GM10266 (cell line): ENCODE data around the gene PRDX4.

Experiments used
- DNase-seq: peaks from one replicate; pipeline ENCODE4 v3.0.0; 2012; ENCODE audit errors: extremely low spot score
- TF ChIP-seq, protein P1 (sequence below): IDR thresholded peaks from 2 replicates; pipeline ENCODE4 v1.5.1; 2012; ENCODE audit warnings: mild to moderate bottlenecking, low read depth; ENCODE audit not compliant: control insufficient read depth, insufficient read depth; ENCODE audit errors: missing control alignments

PRDX4 gene

DNA sequence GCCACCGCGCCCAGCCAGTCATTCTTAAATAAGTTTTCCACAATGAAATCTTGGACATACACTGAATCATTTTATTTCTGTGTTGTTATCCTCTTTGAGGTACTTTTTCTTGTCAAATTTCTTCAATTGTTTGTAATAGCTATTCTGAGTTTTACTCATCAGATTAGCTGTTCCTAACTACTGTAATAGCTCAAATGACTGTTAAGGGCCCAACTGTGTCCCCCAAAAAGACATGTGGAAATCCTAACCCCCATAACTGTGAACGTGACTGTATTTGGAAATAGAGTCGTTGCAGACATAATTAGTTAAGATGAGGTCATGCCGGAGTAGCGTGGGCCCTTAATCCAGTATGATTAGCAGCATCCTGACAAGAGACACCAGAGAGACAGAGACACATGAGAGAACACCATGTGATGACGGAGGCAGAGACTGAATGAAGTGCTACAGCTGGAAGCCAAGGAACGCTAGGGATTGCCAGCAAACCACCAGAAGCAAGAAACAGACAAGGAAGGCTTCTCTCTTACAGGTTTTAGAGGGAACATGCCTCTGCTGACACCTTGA is 52.9 kb downstream of the PRDX4 start:
- TF ChIP-seq, protein P1, sequence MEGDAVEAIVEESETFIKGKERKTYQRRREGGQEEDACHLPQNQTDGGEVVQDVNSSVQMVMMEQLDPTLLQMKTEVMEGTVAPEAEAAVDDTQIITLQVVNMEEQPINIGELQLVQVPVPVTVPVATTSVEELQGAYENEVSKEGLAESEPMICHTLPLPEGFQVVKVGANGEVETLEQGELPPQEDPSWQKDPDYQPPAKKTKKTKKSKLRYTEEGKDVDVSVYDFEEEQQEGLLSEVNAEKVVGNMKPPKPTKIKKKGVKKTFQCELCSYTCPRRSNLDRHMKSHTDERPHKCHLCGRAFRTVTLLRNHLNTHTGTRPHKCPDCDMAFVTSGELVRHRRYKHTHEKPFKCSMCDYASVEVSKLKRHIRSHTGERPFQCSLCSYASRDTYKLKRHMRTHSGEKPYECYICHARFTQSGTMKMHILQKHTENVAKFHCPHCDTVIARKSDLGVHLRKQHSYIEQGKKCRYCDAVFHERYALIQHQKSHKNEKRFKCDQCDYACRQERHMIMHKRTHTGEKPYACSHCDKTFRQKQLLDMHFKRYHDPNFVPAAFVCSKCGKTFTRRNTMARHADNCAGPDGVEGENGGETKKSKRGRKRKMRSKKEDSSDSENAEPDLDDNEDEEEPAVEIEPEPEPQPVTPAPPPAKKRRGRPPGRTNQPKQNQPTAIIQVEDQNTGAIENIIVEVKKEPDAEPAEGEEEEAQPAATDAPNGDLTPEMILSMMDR: no peak
- no peak for DNase-seq

GRCh38 chrX:23726191-23726590 is 58.9 kb downstream of the PRDX4 start:
- DNase-seq: no peak
- TF ChIP-seq, protein P1: no peak

DNA sequence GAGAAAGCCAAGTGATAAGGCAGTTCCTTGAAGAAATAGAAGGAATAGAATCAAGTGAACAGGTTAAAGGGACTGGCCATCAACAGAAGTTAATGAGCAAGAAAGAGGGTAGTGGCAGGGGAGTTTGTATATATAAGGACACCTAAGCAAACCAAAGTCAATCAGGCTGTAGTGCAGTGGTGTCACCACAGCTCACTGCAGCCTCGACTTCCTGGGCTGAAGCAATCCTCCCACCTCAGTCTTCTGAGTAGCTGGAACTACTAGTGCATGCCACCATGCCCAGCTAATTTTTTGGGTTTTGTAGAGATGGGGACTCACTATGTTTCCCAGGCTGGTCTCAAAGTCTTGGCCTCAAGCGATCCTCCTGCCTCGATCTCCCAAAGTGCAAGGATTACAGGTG is 59.9 kb downstream of the PRDX4 start:
- no peak for DNase-seq
- TF ChIP-seq, protein P1: no peak

GRCh38 chrX:23729214-23729613 is 61.9 kb downstream of the PRDX4 start:
- TF ChIP-seq, protein P1: no peak
- DNase-seq: no peak

GRCh38 chrX:23731951-23732350 is 64.7 kb downstream of the PRDX4 start:
- TF ChIP-seq, protein P1: no peak
- DNase-seq: no peak

- DNase-seq: peak; percentile 37
- TF ChIP-seq, protein P1: no peak
These were observed 65.4 kb downstream of the PRDX4 start for GRCh38 chrX:23732704-23733103.
